Upper lobe of left lung (tissue), 6 donors: ENCODE measurements around the gene TANGO2. TPM values are rescaled to one million over a fixed set of nuclear protein-coding genes. Genes with fewer than 3 reads are reported as not detected.

Experiments used
- ATAC-seq, 2 donors: fragments of 200-7000 bp; cut with Tn5 transposase; one replicate each; pipeline ENCODE4 v1.9.1; 2022; ENCODE audit warnings: mild to moderate bottlenecking in 2 of 2, moderate library complexity in 2 of 2; ENCODE audit not compliant: low FRiP score in 2 of 2
- DNase-seq, 2 donors: peaks; one replicate each; pipeline ENCODE4 v3.0.0-alpha.2; 2019 to 2020
- H3K27ac ChIP-seq, 4 donors: fragments of 200-600 bp; sonication (generic); one replicate each; pipeline ENCODE4 v1.5.1; 2016 to 2019
- H3K27me3 ChIP-seq, 4 donors: fragments of 200-600 bp; sonication (generic); one replicate each; pipeline ENCODE4 v1.5.1; 2017 to 2019
- H3K36me3 ChIP-seq, 4 donors: fragments of 200-600 bp; sonication (generic); one replicate each; pipeline ENCODE4 v1.5.1; 2016 to 2019
- H3K4me1 ChIP-seq, 4 donors: fragments of 200-600 bp; sonication (generic); one replicate each; pipeline ENCODE4 v1.5.1; 2018 to 2019
- H3K4me3 ChIP-seq, 4 donors: fragments of 200-600 bp; sonication (generic); one replicate each; pipeline ENCODE4 v1.5.1; 2017 to 2019; ENCODE audit warnings: mild to moderate bottlenecking in 2 of 4, moderate library complexity in 1 of 4
- H3K9me3 ChIP-seq, 4 donors: fragments of 200-600 bp; sonication (generic); one replicate each; pipeline ENCODE4 v1.5.1; 2018 to 2019
- EP300 ChIP-seq, 4 donors: sonication (generic); formaldehyde crosslinking; IDR thresholded peaks; one replicate each; pipeline ENCODE4 v1.5.1; 2017; ENCODE audit warnings: antibody characterized with exemption in 4 of 4, control low read depth in 2 of 4
- POLR2A ChIP-seq, 4 donors: fragments of 450-650 bp; IDR thresholded peaks; one replicate each; pipeline ENCODE4 v1.5.1; 2016 to 2017; ENCODE audit warnings: antibody characterized with exemption in 4 of 4, mild to moderate bottlenecking in 2 of 4
- POLR2AphosphoS5 ChIP-seq, 2 donors: sonication (generic); formaldehyde crosslinking; IDR thresholded peaks; one replicate each; pipeline ENCODE4 v1.5.1; 2017; ENCODE audit warnings: antibody characterized with exemption in 2 of 2
- WGBS, 2 donors: methylation state at CpG; one replicate each; pipeline ENCODE4 v1.1.5; 2017 to 2018; 5-methylcytosine and 5-hydroxymethylcytosine counted together
- total RNA-seq, 6 donors: library from RNA; depleted of rRNA in 4 of 6; stranded (reverse); fragments of >200 nt in 4 of 6; gene quantifications; one replicate each; pipeline versions ENCODE4 v1.1.0 to v1.2.1, GENCODE V29; 2016 to 2021
- TF ChIP-seq, protein P1 (sequence below), 6 experiments: fragments of 450-650 bp in 4 of 6; fragments of 200-600 bp in 2 of 6; sonication (generic) in 2 of 6; IDR thresholded peaks; one replicate each; pipeline ENCODE4 v1.5.1; 2016 to 2019; ENCODE audit warnings: antibody characterized with exemption in 6 of 6
- donor health status: DM: no; HTN: no; CAD: no; lungs with moderate emphysema.
- donor health status: DM: no; HTN: yes; CAD: no; lungs with severe emphysema.

TANGO2 gene
- total RNA-seq, 6 donors from 2014 or later, result 33.9 to 94.3 (median 55.0) TPM

DNA sequence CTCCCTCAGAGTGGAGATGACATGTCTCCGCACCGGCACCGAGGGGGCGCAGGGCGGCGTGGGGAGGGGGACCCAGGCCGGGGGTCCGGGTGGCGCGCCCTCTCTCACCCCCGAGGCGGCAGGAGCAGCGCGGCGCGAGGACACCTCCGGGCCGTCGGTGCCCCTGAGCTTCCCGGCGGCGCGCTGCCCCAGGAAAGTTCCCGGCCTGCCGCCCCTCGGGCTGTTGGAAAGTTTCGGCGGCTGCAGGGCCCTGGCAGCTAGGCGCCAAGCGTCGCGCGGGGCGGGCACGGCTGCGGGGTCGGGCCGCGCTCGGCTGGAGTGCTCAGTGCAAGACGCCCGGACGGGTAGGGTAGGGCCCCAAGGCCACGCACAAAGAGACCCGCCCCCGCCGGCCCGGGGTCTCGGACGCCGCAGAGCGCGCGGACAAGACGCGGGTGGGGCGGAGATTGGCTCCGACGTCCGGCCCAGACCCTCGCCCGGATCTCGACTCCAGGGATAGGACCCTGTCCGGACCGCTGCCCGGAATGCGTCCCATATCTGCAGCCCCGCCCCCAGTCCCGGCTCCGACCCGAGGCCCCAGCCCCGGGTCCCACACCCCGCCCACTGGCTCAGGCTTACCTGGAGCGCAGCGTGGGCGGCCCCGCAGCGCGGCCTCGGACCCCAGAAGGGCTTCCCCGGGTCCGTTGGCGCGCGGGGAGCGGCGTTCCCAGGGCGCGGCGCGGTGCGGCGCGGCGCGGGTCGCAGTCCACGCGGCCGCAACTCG, 4.8 kb upstream of the TANGO2 start:
- TF ChIP-seq POLR2A (IDR thresholded peaks at IDR 0.05), result no peak
- no peak for TF ChIP-seq POLR2AphosphoS5 (IDR thresholded peaks at IDR 0.05)
- TF ChIP-seq, protein P1, sequence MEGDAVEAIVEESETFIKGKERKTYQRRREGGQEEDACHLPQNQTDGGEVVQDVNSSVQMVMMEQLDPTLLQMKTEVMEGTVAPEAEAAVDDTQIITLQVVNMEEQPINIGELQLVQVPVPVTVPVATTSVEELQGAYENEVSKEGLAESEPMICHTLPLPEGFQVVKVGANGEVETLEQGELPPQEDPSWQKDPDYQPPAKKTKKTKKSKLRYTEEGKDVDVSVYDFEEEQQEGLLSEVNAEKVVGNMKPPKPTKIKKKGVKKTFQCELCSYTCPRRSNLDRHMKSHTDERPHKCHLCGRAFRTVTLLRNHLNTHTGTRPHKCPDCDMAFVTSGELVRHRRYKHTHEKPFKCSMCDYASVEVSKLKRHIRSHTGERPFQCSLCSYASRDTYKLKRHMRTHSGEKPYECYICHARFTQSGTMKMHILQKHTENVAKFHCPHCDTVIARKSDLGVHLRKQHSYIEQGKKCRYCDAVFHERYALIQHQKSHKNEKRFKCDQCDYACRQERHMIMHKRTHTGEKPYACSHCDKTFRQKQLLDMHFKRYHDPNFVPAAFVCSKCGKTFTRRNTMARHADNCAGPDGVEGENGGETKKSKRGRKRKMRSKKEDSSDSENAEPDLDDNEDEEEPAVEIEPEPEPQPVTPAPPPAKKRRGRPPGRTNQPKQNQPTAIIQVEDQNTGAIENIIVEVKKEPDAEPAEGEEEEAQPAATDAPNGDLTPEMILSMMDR (IDR thresholded peaks at IDR 0.05), result no peak
- no peak for TF ChIP-seq EP300 (IDR thresholded peaks at IDR 0.05)
- DNase-seq (peak in 1 of 2 donors; percentile 91), ATAC-seq (peak in 1 of 2 donors; percentile 5)
- Histone ChIP-seq H3K4me3 (peak overlapping the region; percentile 65 to 96 (median 88)), H3K4me1 (peaks cover 14 to 39% (median 28%) of the 10 kb centered on the region in 4 donors), H3K27me3 (peaks cover 0 to 4% (median 0%) of the 10 kb centered on the region in 4 donors), H3K9me3 (no peaks in the 10 kb centered on the region), H3K36me3 (no peaks in the 10 kb centered on the region), H3K27ac (peak overlapping the region in 2 of 4 donors; percentile 21 to 64)
- 0 to 1% methylated on average over 31 to 57 of the region's 101 CpGs for WGBS, 2 donors

DNA sequence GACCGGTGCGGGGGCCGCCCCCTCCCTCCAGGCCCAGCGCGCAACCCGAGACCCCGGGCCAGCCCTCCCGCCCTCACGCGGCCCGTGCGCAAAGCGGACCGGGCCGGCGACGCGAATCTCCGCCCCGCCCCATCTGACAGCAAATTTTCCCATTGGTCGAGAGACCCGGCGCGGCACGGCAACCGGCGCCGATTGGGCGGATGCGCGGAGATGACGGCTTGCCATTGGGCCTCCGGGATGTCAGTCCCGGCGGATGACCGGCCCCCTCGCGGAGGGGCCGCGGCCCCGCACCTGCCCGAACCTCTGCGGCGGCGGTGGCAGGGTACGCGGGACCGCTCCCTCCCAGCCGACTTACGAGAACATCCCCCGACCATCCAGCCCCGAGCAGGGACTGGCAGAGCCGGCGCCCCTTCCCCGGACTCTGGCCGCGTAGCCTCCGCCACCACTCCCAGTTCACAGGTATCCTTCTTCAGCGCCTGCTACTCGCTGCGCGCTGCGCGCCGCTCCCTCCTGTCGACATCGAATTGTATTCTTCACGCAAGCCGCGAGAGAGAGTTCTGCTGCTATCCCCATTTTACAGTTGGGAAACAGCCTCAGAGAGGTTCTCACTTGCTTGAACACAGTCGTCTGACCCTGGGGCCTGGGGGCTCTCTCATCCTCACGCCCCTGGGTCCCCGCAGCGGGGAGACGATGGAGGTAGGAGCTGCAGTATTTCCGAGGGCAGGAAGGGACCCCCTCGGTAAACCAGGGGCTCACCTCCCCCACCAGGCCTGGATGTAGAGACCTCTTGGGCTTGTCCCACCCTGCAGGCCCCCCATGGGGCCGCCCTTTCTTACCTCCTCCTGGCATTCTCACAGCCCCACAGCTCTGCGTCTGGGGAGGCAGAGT, 3.9 kb upstream of the TANGO2 start, which contains the start of gene ARVCF:
ARVCF (minus strand) TSS at position 90 of the 888 bp plus-strand sequence. CDS start 26,029 bp downstream, outside the sequence.
- Histone ChIP-seq H3K4me3 (peak within 1 kb of the TSS; percentile 65 to 96 (median 88)), H3K9me3 (no peaks in the 10 kb centered on the region), H3K27me3 (peaks cover 0 to 4% (median 0%) of the 10 kb centered on the region in 4 donors), H3K4me1 (peaks cover 18 to 47% (median 34%) of the 10 kb centered on the region in 4 donors), H3K36me3 (no peaks in the 10 kb centered on the region), H3K27ac (peak within 1 kb of the TSS in 2 of 4 donors; percentile 21 to 64)
- ATAC-seq (peak; percentile 70 to 86), DNase-seq (peak; percentile 84 to 98)
- TF ChIP-seq, protein P1 (IDR thresholded peaks at IDR 0.05), result peak in 5 of 6 experiments; percentile 12 to 75 (median 72)
- TF ChIP-seq POLR2A (IDR thresholded peaks at IDR 0.05) (no peak), EP300 (IDR thresholded peaks at IDR 0.05) (no peak), POLR2AphosphoS5 (IDR thresholded peaks at IDR 0.05) (no peak)
- WGBS, 2 donors, result 3 to 5% methylated on average over 22 to 73 of the region's 79 CpGs

DNA sequence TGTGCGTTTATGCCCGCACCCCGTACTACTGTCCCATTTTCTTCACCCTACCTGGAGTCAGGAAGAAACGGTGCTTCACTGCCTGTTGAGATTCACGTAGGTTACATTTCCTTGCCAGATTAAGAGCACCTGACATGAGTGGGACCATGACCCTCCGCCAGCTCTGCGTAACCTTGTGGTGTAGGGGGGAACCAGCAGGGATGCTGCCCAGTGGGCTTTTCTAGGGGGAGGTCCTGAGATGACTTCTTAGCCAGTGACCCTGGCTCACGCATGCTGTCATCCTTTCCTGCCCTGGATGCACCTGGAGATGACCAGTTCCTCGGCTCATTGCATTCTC, 3.3 kb upstream of the TANGO2 start:
- TF ChIP-seq POLR2A (IDR thresholded peaks at IDR 0.05), result no peak
- TF ChIP-seq POLR2AphosphoS5 (IDR thresholded peaks at IDR 0.05), result no peak
- TF ChIP-seq, protein P1 (IDR thresholded peaks at IDR 0.05), result no peak
- no peak for TF ChIP-seq EP300 (IDR thresholded peaks at IDR 0.05)
- H3K4me3 ChIP-seq, result peak overlapping the region in 1 of 4 donors; percentile 85
- H3K36me3 ChIP-seq, result no peaks in the 10 kb centered on the region
- H3K4me1 ChIP-seq, result peaks cover 24 to 53% (median 40%) of the 10 kb centered on the region in 4 donors
- H3K27ac ChIP-seq, result no peak overlapping the region
- WGBS, 2 donors, result 60 to 67% methylated on average over 9 of the region's 9 CpGs
- DNase-seq (no peak), ATAC-seq (no peak)
- no peaks in the 10 kb centered on the region for H3K9me3 ChIP-seq
- peaks cover 0 to 4% (median 0%) of the 10 kb centered on the region in 4 donors for H3K27me3 ChIP-seq

DNA sequence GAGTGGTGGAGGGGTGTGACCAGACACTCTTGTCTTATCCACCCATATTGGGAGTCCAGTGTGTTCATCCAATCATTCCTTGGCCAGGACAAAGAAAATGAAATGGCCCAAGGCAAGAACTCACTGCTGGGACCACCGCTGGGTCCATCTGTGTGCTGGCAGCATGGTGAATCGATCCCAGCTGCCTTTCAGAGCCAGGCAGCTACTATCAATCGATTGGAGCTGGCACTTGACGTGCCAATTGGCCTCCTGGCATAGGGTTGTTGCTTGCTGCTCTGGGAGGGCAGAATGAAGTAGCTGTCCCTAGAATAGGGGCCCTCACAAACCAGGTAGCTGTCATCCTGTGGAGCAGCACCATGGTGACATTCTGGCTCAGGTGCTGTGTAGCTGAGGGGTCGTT, 2.9 kb upstream of the TANGO2 start:
- no peak overlapping the region for H3K4me3 ChIP-seq
- TF ChIP-seq, protein P1 (IDR thresholded peaks at IDR 0.05), result no peak
- TF ChIP-seq EP300 (IDR thresholded peaks at IDR 0.05), result no peak
- no peak for TF ChIP-seq POLR2AphosphoS5 (IDR thresholded peaks at IDR 0.05)
- TF ChIP-seq POLR2A (IDR thresholded peaks at IDR 0.05), result no peak
- no peak overlapping the region for H3K27ac ChIP-seq
- ATAC-seq (no peak), DNase-seq (no peak)
- H3K4me1 ChIP-seq, result peaks cover 25 to 57% (median 44%) of the 10 kb centered on the region in 4 donors
- H3K9me3 ChIP-seq, result no peaks in the 10 kb centered on the region
- 86 to 94% methylated on average over 5 of the region's 5 CpGs for whole genome bisulfite sequencing, 2 donors
- no peaks in the 10 kb centered on the region for H3K36me3 ChIP-seq
- peaks cover 0 to 4% (median 0%) of the 10 kb centered on the region in 4 donors for H3K27me3 ChIP-seq
